Thymus (tissue), 11 donors: Measurements from ENCODE around the gene SLC16A8. TPM values are rescaled to one million over a fixed set of nuclear protein-coding genes. Genes with fewer than 3 reads are reported as not detected.

Source experiments
- DNase-seq, 9 donors: peaks; one replicate each; pipeline ENCODE4 v3.0.0-alpha.2; 2013; ENCODE audit warnings: low spot score in 9 of 9, low read depth in 6 of 9, missing footprints in 1 of 9
- H3K27ac ChIP-seq, 2 donors: one replicate each; pipeline ENCODE4 v1.5.1; 2013; ENCODE audit warnings: control low read depth in 1 of 2, low read depth in 1 of 2, low read length in 1 of 2, mild to moderate bottlenecking in 1 of 2, moderate library complexity in 1 of 2
- H3K27me3 ChIP-seq, 2 donors: one replicate each; pipeline ENCODE4 v1.5.1; 2013; ENCODE audit warnings: low read length in 1 of 2; ENCODE audit not compliant: control insufficient read depth in 2 of 2, insufficient read depth in 1 of 2
- H3K36me3 ChIP-seq, 2 donors: one replicate each; pipeline ENCODE4 v1.5.1; 2013; ENCODE audit warnings: low read length in 1 of 2, mild to moderate bottlenecking in 1 of 2, moderate library complexity in 1 of 2; ENCODE audit not compliant: control insufficient read depth in 2 of 2, insufficient read depth in 2 of 2
- H3K4me1 ChIP-seq, 2 donors: one replicate each; pipeline ENCODE4 v1.5.1; 2013; ENCODE audit warnings: low read length in 2 of 2; ENCODE audit not compliant: control insufficient read depth in 2 of 2, insufficient read depth in 2 of 2
- H3K4me3 ChIP-seq, 2 donors: one replicate each; pipeline ENCODE4 v1.5.1; 2013; ENCODE audit warnings: low read length in 2 of 2, control low read depth in 1 of 2, mild to moderate bottlenecking in 1 of 2
- H3K9me3 ChIP-seq, 2 donors: one replicate each; pipeline ENCODE4 v1.5.1; 2013; ENCODE audit warnings: low read length in 1 of 2, mild to moderate bottlenecking in 1 of 2; ENCODE audit not compliant: control insufficient read depth in 2 of 2, insufficient read depth in 1 of 2
- WGBS: extraction: QIAGEN DNeasy Blood & Tissue Kit; methylation state at CpG from one replicate; pipeline ENCODE4 v1.1.7; 2013; 5-methylcytosine and 5-hydroxymethylcytosine counted together
- polyA plus RNA-seq: library from polyadenylated mRNA; stranded (reverse); fragments of 200-250 nt; gene quantifications from one replicate; pipeline ENCODE4 v1.2.3, GENCODE V29; 2013
- total RNA-seq: library from RNA; stranded (reverse); fragments of 120-200 nt; gene quantifications from one replicate; pipeline ENCODE4 v1.2.4, GENCODE V29; 2013
- donor health status: healthy.

The SLC16A8 gene
- total and polyA plus RNA-seq, 2 donors, result 1.1 to 1.3 TPM

DNA sequence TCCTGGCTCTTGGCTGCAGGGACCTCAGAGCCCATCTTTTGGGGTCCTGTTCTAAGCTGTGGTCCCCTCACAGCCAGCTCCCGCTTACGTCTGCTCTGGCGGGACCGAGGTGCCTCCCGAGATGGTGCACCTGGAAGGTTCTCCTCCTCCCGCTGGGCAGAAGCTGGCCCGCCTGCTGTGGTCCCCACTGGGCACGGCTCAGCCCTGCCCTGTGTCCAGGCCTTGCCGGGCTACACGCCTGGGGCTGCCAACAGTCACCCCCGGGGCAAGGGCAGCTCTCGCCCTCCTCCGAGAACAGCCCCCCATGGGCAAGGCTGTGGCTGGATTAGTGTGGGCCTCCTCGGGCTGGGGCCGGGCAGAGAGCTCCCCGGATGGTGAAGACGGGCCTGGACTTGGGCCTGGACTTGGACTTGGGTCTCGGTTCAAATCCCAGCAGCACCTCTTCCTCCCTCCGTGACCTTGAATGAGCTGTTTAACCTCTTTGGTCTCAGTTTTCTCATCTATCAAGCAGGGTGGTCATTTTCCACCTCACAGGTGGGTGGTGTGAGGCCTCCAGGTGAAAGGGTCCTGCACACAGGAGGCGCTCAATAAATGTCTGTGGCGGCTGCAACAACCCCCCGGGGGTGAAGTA, 25.5 kb upstream of the SLC16A8 start:
- WGBS, result 95% methylated on average over 22 of the region's 22 CpGs
- Histone ChIP-seq H3K27me3 (no peaks in the 10 kb centered on the region), H3K9me3 (no peaks in the 10 kb centered on the region), H3K27ac (no peak overlapping the region), H3K4me3 (no peak overlapping the region), H3K4me1 (no peaks in the 10 kb centered on the region), H3K36me3 (peaks cover 8 to 26% of the 10 kb centered on the region in 2 donors)
- peak in 1 of 9 donors; percentile 26 for DNase-seq

DNA sequence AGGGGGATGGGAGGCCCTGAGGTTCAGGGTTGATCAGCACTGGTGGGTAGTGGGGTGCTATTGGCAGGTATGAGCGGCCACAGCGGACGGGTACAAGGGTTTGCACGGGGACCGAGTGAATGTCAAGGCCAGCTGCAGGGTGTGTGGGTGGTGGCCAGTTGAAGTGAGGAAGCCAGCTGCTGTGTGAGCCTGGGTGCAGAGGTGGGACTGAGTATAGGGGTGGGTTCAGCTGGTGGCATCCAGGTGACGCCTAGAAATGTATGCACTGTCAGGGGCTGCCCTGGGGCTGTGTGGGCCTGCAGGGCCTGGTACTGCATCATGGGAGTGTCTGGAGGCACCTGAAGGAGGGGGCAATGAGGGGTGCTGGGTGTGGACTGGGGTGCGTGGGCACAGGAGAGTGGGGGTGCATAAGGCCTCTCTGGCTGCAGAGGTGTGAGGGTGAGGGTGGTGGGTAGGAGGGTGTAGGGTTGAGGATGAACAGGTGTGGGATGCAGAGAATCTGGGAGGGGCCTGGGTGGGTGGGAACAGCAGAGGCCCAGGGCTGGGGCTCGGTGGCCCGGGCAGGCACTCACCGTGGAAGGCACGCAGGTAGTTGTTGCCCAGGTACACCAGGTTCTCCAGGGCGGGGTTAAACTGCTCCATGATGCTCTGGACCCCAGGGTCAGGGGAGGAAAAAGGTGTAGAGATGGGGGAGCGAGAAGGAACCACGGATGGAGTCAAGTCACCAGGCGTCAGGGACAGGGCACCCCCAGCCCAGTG, 24.8 kb upstream of the SLC16A8 start:
- H3K27ac ChIP-seq, result no peak overlapping the region
- DNase-seq, result no peak
- no peaks in the 10 kb centered on the region for H3K27me3 ChIP-seq
- peaks cover 6 to 26% of the 10 kb centered on the region in 2 donors for H3K36me3 ChIP-seq
- H3K4me3 ChIP-seq, result no peak overlapping the region
- WGBS, result 99% methylated on average over 15 of the region's 15 CpGs
- H3K4me1 ChIP-seq, result no peaks in the 10 kb centered on the region
- no peaks in the 10 kb centered on the region for H3K9me3 ChIP-seq

DNA sequence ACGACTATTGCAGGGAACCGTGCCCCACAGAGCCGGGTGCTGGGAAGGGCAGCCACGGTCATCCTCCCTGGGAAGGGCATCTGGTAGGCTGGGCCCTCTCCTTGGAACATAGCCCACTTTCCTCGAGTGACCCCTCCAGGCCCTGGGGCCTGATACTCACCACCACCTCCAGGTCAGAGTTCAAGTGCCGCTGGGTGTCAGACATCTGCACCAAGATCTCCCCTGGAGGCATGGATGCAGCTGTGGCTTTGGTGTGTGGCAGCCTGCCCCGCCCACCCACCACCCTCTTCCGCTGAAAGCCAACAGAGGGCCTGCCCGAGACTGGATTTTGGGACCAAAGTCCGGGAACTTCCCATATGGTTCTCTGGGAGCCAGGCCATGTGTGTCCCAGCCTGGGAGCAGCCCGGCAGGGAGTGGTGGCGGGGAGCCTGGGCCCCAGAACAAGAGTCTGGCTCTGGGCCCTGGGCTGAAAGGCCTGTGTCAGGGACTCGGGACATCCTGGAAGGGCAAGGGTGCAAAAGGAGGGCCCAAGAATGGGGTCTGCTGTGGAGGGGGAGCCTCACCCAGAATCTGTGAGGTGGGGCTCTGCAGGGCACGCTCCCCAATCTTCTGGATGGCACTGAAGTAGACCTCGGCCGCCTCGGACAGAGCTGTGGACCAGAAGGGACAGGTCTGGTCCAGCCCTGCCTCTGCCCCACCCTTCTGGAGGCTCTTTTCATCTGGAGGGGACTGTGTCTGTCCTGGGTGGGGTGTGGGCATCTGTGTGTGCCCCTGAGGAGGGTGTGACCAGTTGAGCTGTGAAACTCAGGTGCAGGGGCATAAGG, 23.9 kb upstream of the SLC16A8 start:
- 98% methylated on average over 17 of the region's 17 CpGs for WGBS
- DNase-seq, result no peak

DNA sequence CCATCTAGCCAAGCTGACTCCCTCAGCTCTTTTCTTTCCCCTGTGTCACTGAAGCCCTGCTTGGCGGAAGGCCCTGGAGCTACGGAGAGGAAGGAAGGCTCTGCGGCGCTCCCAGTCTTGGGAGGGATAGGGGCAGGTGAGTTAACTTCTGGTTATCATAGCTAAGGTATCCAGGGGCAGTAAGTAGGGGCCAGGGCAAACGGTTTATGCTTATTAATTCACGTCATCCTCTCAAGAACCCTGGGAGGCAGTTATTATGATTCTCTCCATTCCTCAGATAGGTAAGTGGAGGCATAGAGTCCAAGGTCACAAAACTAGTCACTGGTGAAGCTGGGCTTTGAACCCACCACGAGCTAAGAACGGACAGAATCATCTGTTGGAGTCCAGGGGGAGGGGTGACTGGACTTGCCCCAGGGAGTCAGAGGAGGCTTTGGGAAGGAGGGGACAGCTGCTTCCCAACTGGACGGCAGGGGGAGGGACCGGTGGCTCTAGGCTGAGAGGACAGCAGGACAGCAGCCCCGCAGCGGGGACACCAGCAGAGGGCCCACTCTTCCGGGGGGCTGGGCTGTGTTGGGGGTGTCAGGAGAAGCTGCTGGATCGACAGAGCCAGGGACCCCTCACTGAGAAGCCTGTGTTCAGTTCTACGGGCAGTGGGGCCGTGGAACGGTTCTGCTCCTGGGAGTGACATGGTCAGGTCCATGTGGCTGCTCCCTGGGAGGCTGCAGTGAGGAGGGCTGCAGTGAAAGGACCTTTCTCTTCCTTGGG, 23.0 kb upstream of the SLC16A8 start:
- no peaks in the 10 kb centered on the region for H3K9me3 ChIP-seq
- WGBS, result 92% methylated on average over 17 of the region's 17 CpGs
- H3K4me3 ChIP-seq, result no peak overlapping the region
- no peaks in the 10 kb centered on the region for H3K4me1 ChIP-seq
- no peak overlapping the region for H3K27ac ChIP-seq
- H3K27me3 ChIP-seq, result no peaks in the 10 kb centered on the region
- peaks cover 0 to 11% of the 10 kb centered on the region in 2 donors for H3K36me3 ChIP-seq
- DNase-seq, result no peak

More for the DNA sequence above, 23.9 kb upstream of the SLC16A8 start:
- H3K36me3 ChIP-seq, result peaks cover 0 to 19% of the 10 kb centered on the region in 2 donors
- no peak overlapping the region for H3K4me3 ChIP-seq
- H3K4me1 ChIP-seq, result no peaks in the 10 kb centered on the region
- no peaks in the 10 kb centered on the region for H3K27me3 ChIP-seq
- no peak overlapping the region for H3K27ac ChIP-seq
- H3K9me3 ChIP-seq, result no peaks in the 10 kb centered on the region

DNA sequence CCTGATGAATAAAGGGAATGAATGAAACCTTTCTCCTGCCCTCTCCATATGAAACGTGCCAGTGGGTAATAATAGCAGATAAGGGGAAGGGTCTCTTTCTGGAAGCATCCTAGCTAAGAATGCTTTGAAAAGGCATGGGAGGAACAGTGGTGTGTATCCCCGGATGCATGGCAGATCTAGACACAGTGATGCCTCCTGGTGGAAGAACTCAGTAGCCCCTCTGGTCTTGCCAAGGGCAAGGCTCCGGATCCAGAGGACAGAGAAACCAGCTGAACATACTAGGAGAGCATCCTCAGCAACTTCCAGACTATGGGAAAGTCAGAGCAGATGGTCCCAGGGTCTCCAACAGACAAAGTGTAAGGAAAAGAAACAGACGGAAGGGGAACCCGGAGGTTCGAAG, 20.1 kb upstream of the SLC16A8 start:
- WGBS, result 95% methylated on average over 6 of the region's 6 CpGs
- Histone ChIP-seq H3K9me3 (no peaks in the 10 kb centered on the region), H3K27ac (no peak overlapping the region), H3K27me3 (no peaks in the 10 kb centered on the region), H3K4me3 (no peak overlapping the region), H3K36me3 (peaks cover 0 to 6% of the 10 kb centered on the region in 2 donors), H3K4me1 (no peaks in the 10 kb centered on the region)
- no peak for DNase-seq

DNA sequence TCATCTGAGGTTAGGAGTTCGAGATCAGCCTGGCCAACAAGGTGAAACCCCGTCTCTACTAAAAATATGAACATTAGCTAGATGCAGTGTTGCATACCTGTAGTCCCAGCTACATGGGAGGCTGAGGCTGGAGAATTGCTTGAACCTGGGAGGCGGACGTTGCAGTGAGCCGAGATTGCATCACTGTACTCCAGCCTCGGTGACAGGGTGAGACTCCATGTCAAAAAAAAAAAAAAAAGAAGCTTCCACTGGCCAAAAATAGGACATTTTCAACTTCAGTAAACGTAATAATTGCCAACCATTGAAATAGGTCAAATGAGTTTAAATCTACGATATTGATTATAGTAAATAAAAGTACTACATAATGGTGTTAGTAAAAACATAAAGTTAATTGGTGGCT, 19.7 kb upstream of the SLC16A8 start:
- Histone ChIP-seq H3K4me1 (no peaks in the 10 kb centered on the region), H3K27ac (no peak overlapping the region), H3K36me3 (peaks cover 0 to 4% of the 10 kb centered on the region in 2 donors), H3K9me3 (no peaks in the 10 kb centered on the region), H3K27me3 (no peaks in the 10 kb centered on the region), H3K4me3 (no peak overlapping the region)
- WGBS, result 90% methylated on average over 8 of the region's 8 CpGs
- DNase-seq, result no peak

DNA sequence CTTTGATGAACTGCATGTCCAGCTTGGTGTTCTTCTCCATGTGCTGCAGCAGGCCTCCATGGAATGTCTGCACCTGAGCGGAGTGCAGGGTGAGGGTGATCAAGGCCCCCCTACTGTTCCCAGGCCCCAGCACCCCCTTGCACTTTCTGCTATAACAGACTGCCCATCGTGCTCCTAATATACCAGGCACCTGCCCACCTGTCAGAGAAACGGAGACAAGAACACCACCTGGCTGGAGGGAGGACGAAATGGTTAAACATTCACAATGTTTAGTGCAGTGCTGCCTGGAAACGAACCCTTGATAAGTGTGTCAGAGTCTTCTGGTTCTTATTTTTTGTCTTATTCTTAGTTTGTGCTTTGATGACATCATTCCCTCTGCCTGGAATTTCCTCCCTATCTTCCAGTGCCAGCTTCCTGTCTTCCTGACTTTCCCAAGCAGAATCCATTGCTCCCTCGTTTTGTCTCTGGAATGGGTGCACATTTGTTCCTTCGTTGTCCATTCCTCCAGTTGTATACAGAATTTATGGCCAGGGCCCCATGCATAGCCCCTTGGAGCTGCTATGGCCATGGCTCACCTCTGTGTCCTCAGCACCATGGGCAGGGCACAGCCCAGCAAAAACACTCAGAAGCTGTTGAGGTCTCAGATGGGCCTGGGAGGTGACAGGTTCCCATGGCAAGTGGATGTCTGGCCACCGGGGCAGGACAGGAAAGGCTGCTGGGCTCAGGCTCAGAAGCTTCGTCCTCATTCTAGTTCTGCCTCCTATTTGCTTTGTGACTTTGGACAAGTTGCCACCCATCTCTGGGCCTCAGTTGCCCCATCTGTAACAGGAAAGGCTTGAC, 14.6 kb upstream of the SLC16A8 start:
- Histone ChIP-seq H3K9me3 (no peaks in the 10 kb centered on the region), H3K36me3 (no peaks in the 10 kb centered on the region), H3K27me3 (peaks cover 0 to 9% of the 10 kb centered on the region in 2 donors), H3K4me1 (no peaks in the 10 kb centered on the region), H3K4me3 (no peak overlapping the region), H3K27ac (no peak overlapping the region)
- DNase-seq, result no peak
- 93% methylated on average over 9 of the region's 9 CpGs for WGBS
